HCT116 (cell line): ENCODE data around the gene SKP2. TPM values are rescaled to one million over a fixed set of nuclear protein-coding genes. Genes with fewer than 3 reads are reported as not detected.

Source experiments
- ATAC-seq: fragments of 200-7000 bp; cut with Tn5 transposase; 2 replicates; pipeline ENCODE4 v1.9.1; 2020; ENCODE audit warnings: mild to moderate bottlenecking, moderate library complexity
- BruUV-seq: library from RNA; stranded (reverse); fragments of 400-500 nt; replicated peaks from 2 replicates; lab custom pipeline; 2021; lab: Mats Ljungman, UMichigan
- CTCF ChIA-PET: fragments of 300-600 bp; sonication (Branson Sonifier 250); formaldehyde crosslinking; loops from one replicate; lab custom pipeline; 2021; ENCODE audit warnings: antibody characterized with exemption; lab: Charles Lee
- POLR2A ChIA-PET: fragments of 300-600, 350-600 bp; sonication (Branson Sonifier 250); formaldehyde crosslinking; loops from one replicate; lab custom pipeline; 2021; ENCODE audit warnings: antibody characterized with exemption; lab: Charles Lee
- RAD21 ChIA-PET, 2 experiments: fragments of 300-600 bp; sonication (Branson Sonifier 250); formaldehyde crosslinking; loops; one replicate each; lab custom pipeline; 2023; ENCODE audit warnings: low total read pairs in 2 of 2; ENCODE audit not compliant: uncharacterized antibody in 2 of 2, unreplicated experiment in 2 of 2, low non-redundant PET in 1 of 2; lab: Charles Lee
- DNase-seq: peaks from one replicate; pipeline ENCODE4 v3.0.0-alpha.2; 2010; ENCODE audit warnings: low read depth, low spot score
- H2AFZ ChIP-seq: fragments of 200-600 bp; shearing (Covaris generic), sonication (generic); 2 replicates; pipeline ENCODE4 v1.6.1; 2017; ENCODE audit warnings: low read depth, mixed run types, mixed read lengths, antibody characterized with exemption, low read length; ENCODE audit not compliant: poor library complexity, severe bottlenecking
- H3K27ac ChIP-seq: 2 replicates; pipeline ENCODE4 v1.5.1; 2012; ENCODE audit warnings: low read depth, low read length
- H3K27me3 ChIP-seq: fragments of 200-600 bp; sonication (generic); 2 replicates; pipeline ENCODE4 v1.6.1; 2016; ENCODE audit warnings: mixed run types, low read length, mixed read lengths; ENCODE audit not compliant: insufficient read depth
- H3K36me3 ChIP-seq, 2 experiments: fragments of 200-500 bp in 1 of 2; fragments of 200-600 bp in 1 of 2; sonication (Bioruptor generic) in 1 of 2; sonication (generic) in 1 of 2; 2 replicates each; pipeline versions ENCODE4 v1.5.1 to v1.6.1; 2014 to 2016; ENCODE audit warnings: low read length in 2 of 2, inconsistent platforms in 1 of 2, mixed read lengths in 1 of 2, mixed run types in 1 of 2; ENCODE audit not compliant: insufficient read depth in 2 of 2, control insufficient read depth in 1 of 2
- H3K4me1 ChIP-seq, 2 experiments: fragments of 200-600 bp in 1 of 2; sonication (generic) in 1 of 2; 2 replicates each; pipeline versions ENCODE4 v1.5.1 to v1.6.1; 2012 to 2017; ENCODE audit warnings: low read length in 2 of 2, inconsistent platforms in 1 of 2, mild to moderate bottlenecking in 1 of 2, mixed read lengths in 1 of 2, mixed run types in 1 of 2, moderate library complexity in 1 of 2; ENCODE audit not compliant: insufficient read depth in 2 of 2, control insufficient read depth in 1 of 2
- H3K4me2 ChIP-seq: fragments of 200-600 bp; sonication (generic); 2 replicates; pipeline ENCODE4 v1.6.1; 2017; ENCODE audit warnings: mixed run types, low read length, mixed read lengths
- H3K4me3 ChIP-seq, 2 experiments: fragments of 200-600 bp in 1 of 2; sonication (generic) in 1 of 2; replicated peaks in 1 of 2; 2 replicates each; pipeline ENCODE4 v1.5.1; 2011 to 2016; ENCODE audit warnings: low read length in 2 of 2, control low read depth in 1 of 2, low read depth in 1 of 2, mild to moderate bottlenecking in 1 of 2, mixed read lengths in 1 of 2, mixed run types in 1 of 2
- H3K79me2 ChIP-seq: fragments of 200-600 bp; sonication (generic); 2 replicates; pipeline ENCODE4 v1.6.1; 2017; ENCODE audit warnings: mild to moderate bottlenecking, mixed run types, low read length, moderate library complexity, mixed read lengths; ENCODE audit not compliant: insufficient read depth
- H3K9ac ChIP-seq: fragments of 200-600 bp; sonication (generic); 2 replicates; pipeline ENCODE4 v1.6.1; 2016; ENCODE audit warnings: low read length, mixed read lengths
- H3K9me2 ChIP-seq: fragments of 200-600 bp; sonication (generic), shearing (Covaris generic); 2 replicates; pipeline ENCODE4 v1.6.1; 2017; ENCODE audit warnings: mixed run types, mild to moderate bottlenecking, moderate library complexity; ENCODE audit not compliant: insufficient read depth
- H3K9me3 ChIP-seq, 2 experiments: fragments of 200-500 bp in 1 of 2; fragments of 200-600 bp in 1 of 2; sonication (Bioruptor generic) in 1 of 2; sonication (generic) in 1 of 2; 2 replicates each; pipeline ENCODE4 v1.6.1; 2014 to 2017; ENCODE audit warnings: low read length in 2 of 2, mixed read lengths in 2 of 2, inconsistent platforms in 1 of 2, low read depth in 1 of 2, mild to moderate bottlenecking in 1 of 2, mixed run types in 1 of 2, moderate library complexity in 1 of 2; ENCODE audit not compliant: control insufficient read depth in 1 of 2, insufficient read depth in 1 of 2
- H4K20me1 ChIP-seq: fragments of 200-600 bp; sonication (generic), shearing (Covaris generic); 2 replicates; pipeline ENCODE4 v1.6.1; 2017; ENCODE audit warnings: mixed run types, mild to moderate bottlenecking, moderate library complexity; ENCODE audit not compliant: insufficient read depth
- CBX3 ChIP-seq: IDR thresholded peaks from 2 replicates; pipeline ENCODE4 v1.6.1; 2012; ENCODE audit warnings: low read depth
- CEBPB ChIP-seq: IDR thresholded peaks from 2 replicates; pipeline ENCODE4 v1.6.1; 2012; ENCODE audit warnings: low read depth
- EGR1 ChIP-seq: IDR thresholded peaks from 2 replicates; pipeline ENCODE4 v1.6.1; 2012; ENCODE audit warnings: low read depth
- ELF1 ChIP-seq: IDR thresholded peaks from 2 replicates; pipeline ENCODE4 v1.6.1; 2012; ENCODE audit warnings: low read depth, borderline replicate concordance
- EZH2 ChIP-seq: fragments of 200-600 bp; sonication (generic); IDR thresholded peaks from 2 replicates; pipeline ENCODE4 v1.6.1; 2017; ENCODE audit warnings: antibody characterized with exemption, mixed run types
- EZH2phosphoT487 ChIP-seq: fragments of 200-600 bp; IDR thresholded peaks from 2 replicates; pipeline ENCODE4 v1.6.1; 2018; ENCODE audit warnings: antibody characterized with exemption, borderline replicate concordance
- FOSL1 ChIP-seq: IDR thresholded peaks from 2 replicates; pipeline ENCODE4 v1.6.1; 2012; ENCODE audit warnings: low read depth
- JUND ChIP-seq: IDR thresholded peaks from 2 replicates; pipeline ENCODE4 v1.6.1; 2012
- POLR2AphosphoS5 ChIP-seq: IDR thresholded peaks from 2 replicates; pipeline ENCODE4 v1.6.1; 2011; ENCODE audit warnings: mild to moderate bottlenecking, low read depth, low read length, moderate library complexity
- RAD21 ChIP-seq: IDR thresholded peaks from 2 replicates; pipeline ENCODE4 v1.6.1; 2012; ENCODE audit warnings: low read depth, mild to moderate bottlenecking
- SIN3A ChIP-seq: IDR thresholded peaks from 2 replicates; pipeline ENCODE4 v1.6.1; 2012; ENCODE audit warnings: low read depth
- SRF ChIP-seq: IDR thresholded peaks from 2 replicates; pipeline ENCODE4 v1.6.1; 2012; ENCODE audit warnings: low read depth
- TCF7L2 ChIP-seq: IDR thresholded peaks from 2 replicates; pipeline ENCODE4 v1.7.0; 2011; ENCODE audit warnings: borderline replicate concordance, inconsistent platforms; ENCODE audit not compliant: insufficient read depth, insufficient read length; ENCODE audit errors: extremely low read depth
- YY1 ChIP-seq: IDR thresholded peaks from 2 replicates; pipeline ENCODE4 v1.6.1; 2011; ENCODE audit warnings: low read length, low read depth, moderate library complexity, mild to moderate bottlenecking; ENCODE audit not compliant: insufficient replicate concordance; ENCODE audit errors: extremely low read depth
- ZFX ChIP-seq: fragments of 450-650 bp; IDR thresholded peaks from 2 replicates; pipeline ENCODE4 v1.6.1; 2017
- ZNF274 ChIP-seq: fragments of 200-500 bp; sonication (Bioruptor generic); IDR thresholded peaks from 2 replicates; pipeline ENCODE4 v1.6.1; 2014; ENCODE audit warnings: mild to moderate bottlenecking, low read depth, low read length, inconsistent platforms
- intact Hi-C: fragments of 100-400 bp; cut with micrococcal nuclease; formaldehyde crosslinking; loops from 2 replicates; pipeline ENCODE4 v1.10.0; 2022
- total RNA-seq: library from RNA; stranded (reverse); gene quantifications from one replicate; pipeline ENCODE4 v1.2.1, GENCODE V29; 2021; ENCODE audit not compliant: unreplicated experiment
- TF ChIP-seq, protein P1 (sequence below): IDR thresholded peaks from 2 replicates; pipeline ENCODE4 v1.6.1; 2012; ENCODE audit warnings: low read depth
- TF ChIP-seq, protein P2 (sequence below): IDR thresholded peaks from 2 replicates; pipeline ENCODE4 v1.6.1; 2012
- TF ChIP-seq, protein P3 (sequence below): IDR thresholded peaks from 2 replicates; pipeline ENCODE4 v1.6.1; 2012

The SKP2 gene
- total RNA-seq, 1 experiment from 2014 or later = 44.3 TPM

DNA sequence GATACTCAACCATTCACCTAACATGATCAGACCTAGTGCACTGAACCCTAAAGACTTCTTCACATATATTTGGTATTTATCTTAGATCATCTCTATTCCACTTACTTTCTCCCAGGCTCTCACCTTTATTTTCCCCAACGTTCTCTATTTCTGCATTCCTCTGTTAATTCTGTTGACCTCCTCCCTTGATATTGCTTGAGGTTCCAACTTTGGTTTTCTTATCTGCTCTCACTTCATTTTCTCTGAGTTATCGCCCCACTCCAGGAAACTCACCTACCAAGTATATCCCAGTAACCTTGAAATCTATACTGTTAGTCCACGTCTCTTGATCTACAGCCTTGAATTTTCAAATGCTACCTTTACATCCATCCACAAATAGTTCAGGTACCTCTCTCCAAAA lies 80.6 kb downstream of the SKP2 start:
- BruUV-seq = no TSS peak
- TF ChIP-seq SRF = no peak
- no peak for TF ChIP-seq YY1
- TF ChIP-seq FOSL1 = no peak
- TF ChIP-seq, protein P1, sequence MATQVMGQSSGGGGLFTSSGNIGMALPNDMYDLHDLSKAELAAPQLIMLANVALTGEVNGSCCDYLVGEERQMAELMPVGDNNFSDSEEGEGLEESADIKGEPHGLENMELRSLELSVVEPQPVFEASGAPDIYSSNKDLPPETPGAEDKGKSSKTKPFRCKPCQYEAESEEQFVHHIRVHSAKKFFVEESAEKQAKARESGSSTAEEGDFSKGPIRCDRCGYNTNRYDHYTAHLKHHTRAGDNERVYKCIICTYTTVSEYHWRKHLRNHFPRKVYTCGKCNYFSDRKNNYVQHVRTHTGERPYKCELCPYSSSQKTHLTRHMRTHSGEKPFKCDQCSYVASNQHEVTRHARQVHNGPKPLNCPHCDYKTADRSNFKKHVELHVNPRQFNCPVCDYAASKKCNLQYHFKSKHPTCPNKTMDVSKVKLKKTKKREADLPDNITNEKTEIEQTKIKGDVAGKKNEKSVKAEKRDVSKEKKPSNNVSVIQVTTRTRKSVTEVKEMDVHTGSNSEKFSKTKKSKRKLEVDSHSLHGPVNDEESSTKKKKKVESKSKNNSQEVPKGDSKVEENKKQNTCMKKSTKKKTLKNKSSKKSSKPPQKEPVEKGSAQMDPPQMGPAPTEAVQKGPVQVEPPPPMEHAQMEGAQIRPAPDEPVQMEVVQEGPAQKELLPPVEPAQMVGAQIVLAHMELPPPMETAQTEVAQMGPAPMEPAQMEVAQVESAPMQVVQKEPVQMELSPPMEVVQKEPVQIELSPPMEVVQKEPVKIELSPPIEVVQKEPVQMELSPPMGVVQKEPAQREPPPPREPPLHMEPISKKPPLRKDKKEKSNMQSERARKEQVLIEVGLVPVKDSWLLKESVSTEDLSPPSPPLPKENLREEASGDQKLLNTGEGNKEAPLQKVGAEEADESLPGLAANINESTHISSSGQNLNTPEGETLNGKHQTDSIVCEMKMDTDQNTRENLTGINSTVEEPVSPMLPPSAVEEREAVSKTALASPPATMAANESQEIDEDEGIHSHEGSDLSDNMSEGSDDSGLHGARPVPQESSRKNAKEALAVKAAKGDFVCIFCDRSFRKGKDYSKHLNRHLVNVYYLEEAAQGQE = no peak
- no peak for TF ChIP-seq CEBPB
- no peak for TF ChIP-seq RAD21
- no peak for TF ChIP-seq EGR1
- no peak for TF ChIP-seq ZFX
- TF ChIP-seq CBX3 = no peak
- TF ChIP-seq, protein P2, sequence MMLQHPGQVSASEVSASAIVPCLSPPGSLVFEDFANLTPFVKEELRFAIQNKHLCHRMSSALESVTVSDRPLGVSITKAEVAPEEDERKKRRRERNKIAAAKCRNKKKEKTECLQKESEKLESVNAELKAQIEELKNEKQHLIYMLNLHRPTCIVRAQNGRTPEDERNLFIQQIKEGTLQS = no peak
- no peak for TF ChIP-seq POLR2AphosphoS5
- TF ChIP-seq ELF1 = no peak
- TF ChIP-seq EZH2phosphoT487 = no peak
- TF ChIP-seq SIN3A = no peak
- no peak for TF ChIP-seq TCF7L2
- no peak for TF ChIP-seq JUND
- TF ChIP-seq, protein P3, sequence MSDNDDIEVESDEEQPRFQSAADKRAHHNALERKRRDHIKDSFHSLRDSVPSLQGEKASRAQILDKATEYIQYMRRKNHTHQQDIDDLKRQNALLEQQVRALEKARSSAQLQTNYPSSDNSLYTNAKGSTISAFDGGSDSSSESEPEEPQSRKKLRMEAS = no peak
- no peak for TF ChIP-seq ZNF274
- no peak for TF ChIP-seq EZH2
- ChIA-PET POLR2A (interaction anchor here (1.4 kb wide), 1 partner anchor 9 kb away, joined by 3 read pairs; the partner anchor contains the start of gene NADK2), CTCF (no interaction called here), RAD21 (no interaction called here)
- H3K4me3 ChIP-seq = no peak overlapping the region
- H3K79me2 ChIP-seq = peaks cover 3% of the 10 kb centered on the region; the same call in 1 of the 2 replicates
- ATAC-seq = no peak
- no peak overlapping the region for H3K9ac ChIP-seq
- H3K9me2 ChIP-seq = no peaks in the 10 kb centered on the region; the same call in 1 of the 2 replicates
- no peaks in the 10 kb centered on the region for H3K27me3 ChIP-seq
- no peak overlapping the region for H3K27ac ChIP-seq
- no peaks in the 10 kb centered on the region for H3K36me3 ChIP-seq
- H3K4me1 ChIP-seq = peaks cover 0 to 1% of the 10 kb centered on the region in 2 experiments; a peak in 2 of 4 replicates
- no peaks in the 10 kb centered on the region for H3K9me3 ChIP-seq
- no peaks in the 10 kb centered on the region; the same call in 1 of the 2 replicates for H4K20me1 ChIP-seq
- no peak overlapping the region for H2AFZ ChIP-seq
- H3K4me2 ChIP-seq = no peak overlapping the region
- intact Hi-C loops = no loop called here
- no peak for DNase-seq
